Stomach (tissue), 4 donors: Measurements from ENCODE around the gene TSKU.

Experiments
- EP300 ChIP-seq: sonication (generic); formaldehyde crosslinking; IDR thresholded peaks from one replicate; pipeline ENCODE4 v1.6.1; 2017; ENCODE audit warnings: antibody characterized with exemption
- POLR2A ChIP-seq, 4 donors: fragments of 450-650 bp; IDR thresholded peaks; one replicate each; pipeline ENCODE4 v1.6.1; 2016; ENCODE audit warnings: antibody characterized with exemption in 4 of 4, control low read depth in 2 of 4, mild to moderate bottlenecking in 1 of 4, moderate library complexity in 1 of 4
- POLR2AphosphoS5 ChIP-seq, 3 donors: sonication (generic); formaldehyde crosslinking; IDR thresholded peaks; one replicate each; pipeline ENCODE4 v1.6.1; 2016; ENCODE audit warnings: antibody characterized with exemption in 3 of 3
- TF ChIP-seq, protein P1 (sequence below), 7 experiments: fragments of 450-650 bp in 4 of 7; fragments of 200-600 bp in 3 of 7; sonication (generic) in 3 of 7; IDR thresholded peaks; one replicate each; pipeline ENCODE4 v1.5.1; 2016 to 2019; ENCODE audit warnings: antibody characterized with exemption in 7 of 7, control low read depth in 2 of 7, mild to moderate bottlenecking in 1 of 7

DNA sequence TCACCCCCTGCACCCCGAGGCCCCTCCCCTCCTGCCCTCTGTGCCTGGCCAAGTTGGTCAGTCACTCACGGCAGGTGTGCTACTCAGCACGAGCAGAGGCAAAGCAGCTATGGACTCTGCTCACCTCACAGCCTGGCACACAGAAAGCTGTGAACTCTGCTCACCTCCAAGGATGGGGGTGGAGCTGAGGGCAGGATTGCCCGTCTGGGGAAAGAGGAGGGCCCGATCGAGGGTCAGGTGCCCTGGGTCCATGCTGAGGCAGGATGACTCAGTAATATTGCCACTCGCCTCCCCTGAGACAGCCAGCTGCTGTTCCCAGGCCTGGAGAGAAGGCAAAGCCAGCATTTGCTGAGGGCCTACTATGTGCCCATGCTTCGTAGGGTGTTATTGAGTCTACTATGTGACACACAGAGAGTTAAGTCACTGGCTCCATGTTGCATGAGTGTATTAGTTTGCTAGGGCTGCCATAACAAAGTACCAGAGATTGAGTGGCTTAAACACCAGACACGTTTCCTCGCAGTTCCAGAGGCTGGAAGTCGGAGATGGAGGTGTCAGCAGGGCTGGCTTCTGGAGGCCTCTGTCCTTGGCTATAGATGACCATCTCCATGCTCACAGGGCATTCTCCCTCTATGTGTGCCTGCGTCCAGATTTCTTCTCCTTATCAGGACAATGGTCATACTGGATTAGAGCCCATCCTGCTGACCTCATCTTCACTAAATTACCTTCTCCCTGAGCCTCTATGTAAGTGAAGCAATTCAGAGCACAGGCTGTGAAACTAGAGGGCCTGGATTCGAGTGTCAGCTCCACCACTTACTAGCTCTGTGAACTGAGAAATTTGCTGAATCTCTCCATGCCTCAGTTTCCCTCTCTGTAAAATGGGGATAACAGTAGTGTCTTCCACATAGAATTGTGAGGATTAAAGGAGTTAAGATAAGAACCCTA lies 13.2 kb upstream of the TSKU start:
- TF ChIP-seq, protein P1, sequence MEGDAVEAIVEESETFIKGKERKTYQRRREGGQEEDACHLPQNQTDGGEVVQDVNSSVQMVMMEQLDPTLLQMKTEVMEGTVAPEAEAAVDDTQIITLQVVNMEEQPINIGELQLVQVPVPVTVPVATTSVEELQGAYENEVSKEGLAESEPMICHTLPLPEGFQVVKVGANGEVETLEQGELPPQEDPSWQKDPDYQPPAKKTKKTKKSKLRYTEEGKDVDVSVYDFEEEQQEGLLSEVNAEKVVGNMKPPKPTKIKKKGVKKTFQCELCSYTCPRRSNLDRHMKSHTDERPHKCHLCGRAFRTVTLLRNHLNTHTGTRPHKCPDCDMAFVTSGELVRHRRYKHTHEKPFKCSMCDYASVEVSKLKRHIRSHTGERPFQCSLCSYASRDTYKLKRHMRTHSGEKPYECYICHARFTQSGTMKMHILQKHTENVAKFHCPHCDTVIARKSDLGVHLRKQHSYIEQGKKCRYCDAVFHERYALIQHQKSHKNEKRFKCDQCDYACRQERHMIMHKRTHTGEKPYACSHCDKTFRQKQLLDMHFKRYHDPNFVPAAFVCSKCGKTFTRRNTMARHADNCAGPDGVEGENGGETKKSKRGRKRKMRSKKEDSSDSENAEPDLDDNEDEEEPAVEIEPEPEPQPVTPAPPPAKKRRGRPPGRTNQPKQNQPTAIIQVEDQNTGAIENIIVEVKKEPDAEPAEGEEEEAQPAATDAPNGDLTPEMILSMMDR (IDR thresholded peaks at IDR 0.05): no peak
- TF ChIP-seq POLR2A (IDR thresholded peaks at IDR 0.05) (peak in 1 of 4 donors; percentile 27), POLR2AphosphoS5 (IDR thresholded peaks at IDR 0.05) (peak in 2 of 3 donors; percentile 82 to 90), EP300 (no peak)
